Ascending aorta (tissue), 2 donors: ENCODE measurements around the gene LRRC46. TPM values are rescaled to one million over a fixed set of nuclear protein-coding genes. Genes with fewer than 3 reads are reported as not detected.
A peak's percentile ranks its signal among the peaks of the same experiment; 100 is the strongest.

Source experiments
- DNase-seq, 2 donors: peaks; one replicate each; pipeline ENCODE4 v3.0.0-alpha.2; 2019; ENCODE audit warnings: low spot score in 2 of 2
- H3K27ac ChIP-seq, 2 donors: fragments of 200-600 bp; sonication (generic); one replicate each; pipeline ENCODE4 v1.5.1; 2016 to 2017; ENCODE audit warnings: mild to moderate bottlenecking in 1 of 2
- H3K27me3 ChIP-seq: fragments of 200-600 bp; sonication (generic); one replicate; pipeline ENCODE4 v1.5.1; 2017
- H3K36me3 ChIP-seq, 2 donors: fragments of 200-600 bp; sonication (generic); one replicate each; pipeline ENCODE4 v1.5.1; 2016
- H3K4me1 ChIP-seq, 2 donors: fragments of 200-600 bp; sonication (generic); one replicate each; pipeline ENCODE4 v1.5.1; 2016 to 2017; ENCODE audit warnings: mild to moderate bottlenecking in 1 of 2
- H3K4me3 ChIP-seq, 2 donors: fragments of 200-600 bp; sonication (generic); one replicate each; pipeline ENCODE4 v1.5.1; 2016 to 2017; ENCODE audit warnings: mild to moderate bottlenecking in 1 of 2
- H3K9me3 ChIP-seq, 2 donors: fragments of 200-600 bp; sonication (generic); one replicate each; pipeline ENCODE4 v1.5.1; 2016
- intact Hi-C: fragments of 100-400 bp; cut with DNase I; formaldehyde crosslinking; loops from one replicate; pipeline ENCODE4 v1.15.1; 2023
- total RNA-seq: library from RNA; depleted of rRNA; stranded (reverse); fragments of >200 nt; gene quantifications from one replicate; pipeline ENCODE4 v1.1.0, GENCODE V29; 2016
- TF ChIP-seq, protein P1 (sequence below), 3 experiments: fragments of 200-600 bp in 2 of 3; fragments of 450-650 bp in 1 of 3; sonication (generic) in 2 of 3; IDR thresholded peaks; one replicate each; pipeline ENCODE4 v1.5.1; 2016 to 2019; ENCODE audit warnings: antibody characterized with exemption in 3 of 3, mild to moderate bottlenecking in 1 of 3, moderate library complexity in 1 of 3

The LRRC46 gene
- total RNA-seq, 1 donor from 2014 or later: not detected

GRCh38 chr17:47810901-47811635 is 20.4 kb upstream of the LRRC46 start:
- DNase-seq: peak in 1 of 2 donors; percentile 42

DNA sequence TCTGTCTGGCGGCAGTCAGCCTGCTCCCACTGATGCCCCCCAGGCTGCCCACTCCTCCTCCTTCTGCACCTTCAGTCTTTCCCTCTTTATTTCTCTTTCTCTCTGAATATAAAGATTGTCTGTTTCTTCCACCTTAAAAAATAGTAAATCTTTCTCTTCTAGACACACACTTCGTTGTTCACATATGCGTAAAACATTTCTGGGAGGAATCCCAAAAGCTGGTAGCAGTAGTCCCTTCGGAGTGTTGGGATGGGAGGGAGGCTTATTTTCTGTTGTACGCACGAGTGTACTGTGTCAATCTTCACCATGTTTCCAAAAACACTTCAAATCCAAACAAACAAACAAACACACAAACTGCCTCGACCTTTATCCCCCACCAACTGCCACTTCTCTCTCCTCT is 19.8 kb upstream of the LRRC46 start:
- TF ChIP-seq, protein P1, sequence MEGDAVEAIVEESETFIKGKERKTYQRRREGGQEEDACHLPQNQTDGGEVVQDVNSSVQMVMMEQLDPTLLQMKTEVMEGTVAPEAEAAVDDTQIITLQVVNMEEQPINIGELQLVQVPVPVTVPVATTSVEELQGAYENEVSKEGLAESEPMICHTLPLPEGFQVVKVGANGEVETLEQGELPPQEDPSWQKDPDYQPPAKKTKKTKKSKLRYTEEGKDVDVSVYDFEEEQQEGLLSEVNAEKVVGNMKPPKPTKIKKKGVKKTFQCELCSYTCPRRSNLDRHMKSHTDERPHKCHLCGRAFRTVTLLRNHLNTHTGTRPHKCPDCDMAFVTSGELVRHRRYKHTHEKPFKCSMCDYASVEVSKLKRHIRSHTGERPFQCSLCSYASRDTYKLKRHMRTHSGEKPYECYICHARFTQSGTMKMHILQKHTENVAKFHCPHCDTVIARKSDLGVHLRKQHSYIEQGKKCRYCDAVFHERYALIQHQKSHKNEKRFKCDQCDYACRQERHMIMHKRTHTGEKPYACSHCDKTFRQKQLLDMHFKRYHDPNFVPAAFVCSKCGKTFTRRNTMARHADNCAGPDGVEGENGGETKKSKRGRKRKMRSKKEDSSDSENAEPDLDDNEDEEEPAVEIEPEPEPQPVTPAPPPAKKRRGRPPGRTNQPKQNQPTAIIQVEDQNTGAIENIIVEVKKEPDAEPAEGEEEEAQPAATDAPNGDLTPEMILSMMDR (IDR thresholded peaks at IDR 0.05): no peak
- H3K27me3 ChIP-seq: no peaks in the 10 kb centered on the region
- intact Hi-C loops: no loop called here
- H3K27ac ChIP-seq: peak overlapping the region in 1 of 2 donors; percentile 68
- H3K36me3 ChIP-seq: peaks cover 38 to 73% of the 10 kb centered on the region in 2 donors
- peak in 1 of 2 donors; percentile 5 for DNase-seq
- H3K4me3 ChIP-seq: no peak overlapping the region
- no peaks in the 10 kb centered on the region for H3K9me3 ChIP-seq
- H3K4me1 ChIP-seq: peaks cover 0 to 3% of the 10 kb centered on the region in 2 donors

More at GRCh38 chr17:47810901-47811635, 20.4 kb upstream of the LRRC46 start:
- intact Hi-C loops: no loop called here
- Histone ChIP-seq H3K27ac (peak overlapping the region; percentile 27 to 68), H3K4me1 (peaks cover 0 to 3% of the 10 kb centered on the region in 2 donors), H3K27me3 (no peaks in the 10 kb centered on the region), H3K9me3 (no peaks in the 10 kb centered on the region), H3K4me3 (no peak overlapping the region), H3K36me3 (peaks cover 32 to 69% of the 10 kb centered on the region in 2 donors)
- TF ChIP-seq, protein P1 (IDR thresholded peaks at IDR 0.05): no peak

GRCh38 chr17:47812146-47812920 is 19.1 kb upstream of the LRRC46 start:
- Histone ChIP-seq H3K9me3 (no peaks in the 10 kb centered on the region), H3K27me3 (no peaks in the 10 kb centered on the region), H3K36me3 (peaks cover 42 to 72% of the 10 kb centered on the region in 2 donors), H3K4me1 (peaks cover 0 to 3% of the 10 kb centered on the region in 2 donors), H3K4me3 (no peak overlapping the region), H3K27ac (no peak overlapping the region)
- DNase-seq: peak in 1 of 2 donors; percentile 41
- intact Hi-C loops: no loop called here
- TF ChIP-seq, protein P1 (IDR thresholded peaks at IDR 0.05): no peak

DNA sequence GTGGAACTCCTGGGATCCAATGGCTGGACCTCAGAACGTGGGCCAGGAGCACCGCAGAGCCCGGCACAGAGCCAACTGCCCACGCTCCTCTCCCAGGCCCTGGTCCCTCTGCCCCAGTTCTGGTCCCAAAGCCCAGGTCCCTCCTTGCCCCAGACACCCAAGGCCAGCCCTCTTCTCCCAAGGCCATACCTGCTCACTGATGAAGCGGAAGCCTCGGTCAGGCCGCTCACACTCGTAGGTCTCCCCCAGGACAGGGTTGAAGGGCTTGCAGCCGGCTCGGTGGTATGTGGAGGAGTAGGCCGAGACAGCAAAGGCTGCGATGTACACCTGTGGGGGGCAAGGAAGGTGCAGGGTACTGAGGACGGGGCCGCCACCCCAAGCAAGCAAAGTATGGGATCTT is 18.4 kb upstream of the LRRC46 start:
- peaks cover 0 to 3% of the 10 kb centered on the region in 2 donors for H3K4me1 ChIP-seq
- H3K27ac ChIP-seq: no peak overlapping the region
- TF ChIP-seq, protein P1 (IDR thresholded peaks at IDR 0.05): no peak
- H3K4me3 ChIP-seq: no peak overlapping the region
- peaks cover 44 to 72% of the 10 kb centered on the region in 2 donors for H3K36me3 ChIP-seq
- no peaks in the 10 kb centered on the region for H3K9me3 ChIP-seq
- H3K27me3 ChIP-seq: no peaks in the 10 kb centered on the region
- peak in 1 of 2 donors; percentile 54 for DNase-seq
- intact Hi-C loops: no loop called here

- intact Hi-C loops: no loop called here
- no peak overlapping the region for H3K4me3 ChIP-seq
- H3K27ac ChIP-seq: no peak overlapping the region
- H3K4me1 ChIP-seq: peaks cover 0 to 3% of the 10 kb centered on the region in 2 donors
- no peaks in the 10 kb centered on the region for H3K9me3 ChIP-seq
- no peaks in the 10 kb centered on the region for H3K27me3 ChIP-seq
- peak in 1 of 2 donors; percentile 56 for DNase-seq
- TF ChIP-seq, protein P1 (IDR thresholded peaks at IDR 0.05): no peak
- H3K36me3 ChIP-seq: peaks cover 43 to 72% of the 10 kb centered on the region in 2 donors
These were observed 17.9 kb upstream of the LRRC46 start for GRCh38 chr17:47813512-47814031.
